Upper lobe of right lung (tissue), 1 donor: Measurements from ENCODE around the gene HDLBP. TPM values are rescaled to one million over a fixed set of nuclear protein-coding genes. Genes with fewer than 3 reads are reported as not detected.

Source experiments
- ATAC-seq: fragments of 200-7000 bp; cut with Tn5 transposase; one replicate; pipeline ENCODE4 v1.9.1; 2020; ENCODE audit warnings: mild to moderate bottlenecking, moderate library complexity
- DNase-seq: peaks from one replicate; pipeline ENCODE4 v3.0.0-alpha.2; 2020
- H3K27ac ChIP-seq: fragments of 200-600 bp; one replicate; pipeline ENCODE4 v1.8.0; 2022
- H3K27me3 ChIP-seq: fragments of 200-600 bp; one replicate; pipeline ENCODE4 v1.8.0; 2022; ENCODE audit warnings: mild to moderate bottlenecking
- H3K36me3 ChIP-seq: fragments of 200-600 bp; one replicate; pipeline ENCODE4 v1.8.0; 2022
- H3K4me1 ChIP-seq: fragments of 200-600 bp; one replicate; pipeline ENCODE4 v1.8.0; 2022
- H3K4me3 ChIP-seq: fragments of 200-600 bp; one replicate; pipeline ENCODE4 v1.8.0; 2022; ENCODE audit warnings: mild to moderate bottlenecking
- H3K9me3 ChIP-seq: fragments of 200-600 bp; one replicate; pipeline ENCODE4 v1.8.0; 2022
- intact Hi-C: fragments of 100-400 bp; cut with DNase I; formaldehyde crosslinking; loops from one replicate; pipeline ENCODE4 v1.11.0; 2022
- total RNA-seq: library from RNA; stranded (reverse); fragmentation: NEBNext Ultra II Directional; extraction: Animal tissue kit (Norgen Biotek cat#: 25700); gene quantifications from one replicate; pipeline ENCODE4 v1.2.1, GENCODE V29; 2021
- TF ChIP-seq, protein P1 (sequence below): fragments of 200-600 bp; IDR thresholded peaks from one replicate; pipeline ENCODE4 v1.8.0; 2022; ENCODE audit warnings: antibody characterized with exemption
- donor health status: DM: no; HTN: yes; CAD: no; lungs with severe emphysema.

Gene HDLBP
- total RNA-seq, 1 donor from 2014 or later, result 444 TPM

DNA sequence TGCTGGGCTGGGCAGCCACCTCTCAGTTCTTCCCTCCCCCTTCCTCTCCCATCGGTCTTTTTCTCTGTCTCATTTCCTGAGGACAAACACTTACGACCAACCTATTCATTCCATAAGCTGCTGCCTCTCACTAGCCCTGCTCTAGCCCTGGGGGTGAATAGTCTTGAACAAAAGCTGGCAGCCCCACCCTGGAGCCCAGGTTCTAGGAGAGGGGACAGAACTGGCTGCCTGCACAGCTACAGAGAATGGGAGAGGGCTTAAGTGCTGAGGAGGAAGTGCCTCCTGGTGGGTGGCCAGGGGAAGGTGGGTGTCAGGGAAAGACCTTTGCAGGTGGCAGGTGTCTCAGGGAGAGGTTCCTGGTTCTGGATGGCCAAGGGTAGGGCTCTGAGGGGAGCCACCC is 104.2 kb downstream of the HDLBP start:
- TF ChIP-seq, protein P1, sequence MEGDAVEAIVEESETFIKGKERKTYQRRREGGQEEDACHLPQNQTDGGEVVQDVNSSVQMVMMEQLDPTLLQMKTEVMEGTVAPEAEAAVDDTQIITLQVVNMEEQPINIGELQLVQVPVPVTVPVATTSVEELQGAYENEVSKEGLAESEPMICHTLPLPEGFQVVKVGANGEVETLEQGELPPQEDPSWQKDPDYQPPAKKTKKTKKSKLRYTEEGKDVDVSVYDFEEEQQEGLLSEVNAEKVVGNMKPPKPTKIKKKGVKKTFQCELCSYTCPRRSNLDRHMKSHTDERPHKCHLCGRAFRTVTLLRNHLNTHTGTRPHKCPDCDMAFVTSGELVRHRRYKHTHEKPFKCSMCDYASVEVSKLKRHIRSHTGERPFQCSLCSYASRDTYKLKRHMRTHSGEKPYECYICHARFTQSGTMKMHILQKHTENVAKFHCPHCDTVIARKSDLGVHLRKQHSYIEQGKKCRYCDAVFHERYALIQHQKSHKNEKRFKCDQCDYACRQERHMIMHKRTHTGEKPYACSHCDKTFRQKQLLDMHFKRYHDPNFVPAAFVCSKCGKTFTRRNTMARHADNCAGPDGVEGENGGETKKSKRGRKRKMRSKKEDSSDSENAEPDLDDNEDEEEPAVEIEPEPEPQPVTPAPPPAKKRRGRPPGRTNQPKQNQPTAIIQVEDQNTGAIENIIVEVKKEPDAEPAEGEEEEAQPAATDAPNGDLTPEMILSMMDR, result no peak
- H3K4me3 ChIP-seq, result no peak overlapping the region
- intact Hi-C loops, result no loop called here

DNA sequence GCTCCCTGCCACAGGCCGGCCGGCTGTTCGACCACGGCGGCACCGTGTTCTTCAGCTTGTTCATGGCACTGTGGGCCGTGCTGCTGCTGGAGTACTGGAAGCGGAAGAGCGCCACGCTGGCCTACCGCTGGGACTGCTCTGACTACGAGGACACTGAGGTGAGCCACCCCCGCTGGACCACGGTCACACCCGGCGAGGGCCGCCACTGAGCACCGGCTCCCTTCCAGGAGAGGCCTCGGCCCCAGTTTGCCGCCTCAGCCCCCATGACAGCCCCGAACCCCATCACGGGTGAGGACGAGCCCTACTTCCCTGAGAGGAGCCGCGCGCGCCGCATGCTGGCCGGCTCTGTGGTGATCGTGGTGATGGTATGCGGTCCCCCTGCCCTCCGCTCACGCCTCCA is 106.2 kb downstream of the HDLBP start:
- no peak for DNase-seq
- Histone ChIP-seq H3K9me3 (no peaks in the 10 kb centered on the region), H3K36me3 (no peaks in the 10 kb centered on the region), H3K27me3 (no peaks in the 10 kb centered on the region), H3K4me3 (no peak overlapping the region), H3K4me1 (no peaks in the 10 kb centered on the region), H3K27ac (no peak overlapping the region)
- no peak for ATAC-seq
- TF ChIP-seq, protein P1, result no peak
- intact Hi-C loops, result no loop called here

More for the DNA sequence above, 104.2 kb downstream of the HDLBP start:
- no peak overlapping the region for H3K27ac ChIP-seq
- no peak for DNase-seq
- no peak for ATAC-seq
- H3K9me3 ChIP-seq, result no peaks in the 10 kb centered on the region
- H3K4me1 ChIP-seq, result no peaks in the 10 kb centered on the region
- H3K27me3 ChIP-seq, result no peaks in the 10 kb centered on the region
- no peaks in the 10 kb centered on the region for H3K36me3 ChIP-seq

DNA sequence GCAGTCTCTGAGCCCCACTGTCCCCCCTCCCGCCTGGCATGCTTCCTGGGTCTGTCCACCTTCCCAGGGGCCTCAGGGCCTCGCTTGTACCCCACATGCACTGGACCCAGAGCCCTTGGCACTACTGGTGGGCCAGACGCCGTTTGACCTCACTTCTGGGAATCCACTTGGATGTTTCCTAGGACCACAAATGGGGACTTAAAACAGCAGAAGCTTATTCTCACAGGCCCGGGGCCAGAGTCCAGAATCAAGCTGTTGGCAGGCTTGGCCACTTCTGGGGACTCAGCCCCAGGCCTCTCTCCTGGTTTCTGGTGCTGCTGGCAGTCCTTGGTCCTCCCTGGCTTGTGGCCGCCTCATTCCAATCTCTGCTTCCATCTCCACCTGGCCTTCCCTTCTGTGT is 107.4 kb downstream of the HDLBP start:
- intact Hi-C loops, result no loop called here
- Histone ChIP-seq H3K4me3 (no peak overlapping the region), H3K4me1 (no peaks in the 10 kb centered on the region), H3K27me3 (no peaks in the 10 kb centered on the region), H3K27ac (no peak overlapping the region), H3K36me3 (no peaks in the 10 kb centered on the region), H3K9me3 (no peaks in the 10 kb centered on the region)
- no peak for ATAC-seq
- DNase-seq, result no peak
- TF ChIP-seq, protein P1, result no peak

DNA sequence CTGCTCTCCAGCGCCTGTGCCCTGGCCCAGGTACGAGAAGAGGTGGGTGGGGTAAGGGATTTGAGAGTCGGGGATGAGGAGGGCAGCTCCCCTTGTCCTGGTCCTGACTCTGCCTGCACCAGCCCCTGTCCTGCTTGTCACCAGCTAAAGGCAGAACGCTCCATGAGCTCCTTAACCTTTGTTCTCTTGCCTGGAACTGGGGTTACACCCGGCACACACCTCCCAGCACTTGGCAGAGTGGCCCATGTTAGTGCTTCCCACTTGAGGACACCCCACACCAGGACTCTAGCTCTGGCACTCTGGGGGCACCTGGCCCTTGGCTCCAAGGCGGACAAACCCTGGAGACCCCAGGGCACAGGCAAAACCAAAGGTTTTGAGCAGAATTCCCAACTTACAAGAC is 107.8 kb downstream of the HDLBP start:
- ATAC-seq (no peak), DNase-seq (no peak)
- Histone ChIP-seq H3K4me3 (no peak overlapping the region), H3K36me3 (no peaks in the 10 kb centered on the region), H3K9me3 (no peaks in the 10 kb centered on the region), H3K27me3 (no peaks in the 10 kb centered on the region), H3K4me1 (no peaks in the 10 kb centered on the region), H3K27ac (no peak overlapping the region)
- TF ChIP-seq, protein P1, result no peak
- intact Hi-C loops, result no loop called here

DNA sequence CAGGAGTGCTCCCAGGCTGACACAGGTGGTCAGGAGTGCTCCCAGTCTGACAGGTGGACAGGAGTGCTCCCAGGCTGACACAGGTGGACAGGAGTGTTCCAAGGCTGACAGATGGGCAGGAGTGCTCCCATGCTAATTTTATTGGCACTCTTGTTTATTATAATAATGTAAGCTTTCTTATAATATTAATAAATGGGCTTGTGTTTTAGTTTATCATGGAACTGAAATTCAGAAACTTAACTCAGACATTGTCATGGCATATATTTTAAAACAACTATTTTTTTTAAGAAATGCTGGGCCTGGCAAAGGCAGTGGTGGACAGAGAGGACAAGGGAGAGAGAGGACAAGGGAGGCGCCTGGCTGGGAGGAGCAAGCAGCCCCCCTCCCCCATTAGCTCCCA is 108.3 kb downstream of the HDLBP start:
- no peak for ATAC-seq
- TF ChIP-seq, protein P1, result no peak

DNA sequence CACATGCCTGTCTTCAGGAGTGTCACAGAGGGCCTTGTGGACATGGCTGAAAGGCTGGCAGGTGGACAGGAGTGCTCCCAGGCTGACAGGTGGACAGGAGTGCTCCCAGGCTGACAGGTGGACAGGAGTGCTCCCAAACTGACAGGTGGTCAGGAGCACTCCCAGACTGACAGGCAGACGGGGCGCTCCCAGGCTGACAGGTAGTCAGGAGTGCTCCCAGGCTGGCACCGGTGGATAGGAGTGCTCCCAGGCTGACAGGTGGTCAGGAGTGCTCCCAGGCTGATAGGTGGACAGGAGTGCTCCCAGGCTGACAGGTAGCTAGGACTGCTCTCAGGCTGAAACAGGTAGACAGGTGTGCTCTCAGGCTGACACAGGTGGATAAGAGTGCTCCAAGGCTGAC is 110.4 kb downstream of the HDLBP start:
- Histone ChIP-seq H3K4me1 (no peaks in the 10 kb centered on the region), H3K27me3 (no peaks in the 10 kb centered on the region), H3K4me3 (no peak overlapping the region), H3K27ac (no peak overlapping the region), H3K36me3 (no peaks in the 10 kb centered on the region), H3K9me3 (no peaks in the 10 kb centered on the region)
- TF ChIP-seq, protein P1, result no peak
- intact Hi-C loops, result no loop called here
- DNase-seq, result no peak
- no peak for ATAC-seq

More for the DNA sequence above, 108.3 kb downstream of the HDLBP start:
- no peaks in the 10 kb centered on the region for H3K36me3 ChIP-seq
- no peaks in the 10 kb centered on the region for H3K4me1 ChIP-seq
- no peaks in the 10 kb centered on the region for H3K9me3 ChIP-seq
- no peak for DNase-seq
- no peaks in the 10 kb centered on the region for H3K27me3 ChIP-seq
- H3K27ac ChIP-seq, result no peak overlapping the region
- no peak overlapping the region for H3K4me3 ChIP-seq
- intact Hi-C loops, result no loop called here
